Measurements from ENCODE around the gene LRP1B.

- TF ChIP-seq EZH2 (IDR thresholded peaks at IDR 0.05; ENCODE audit: borderline replicate concordance, low read length) (no peak), CTCF (IDR thresholded peaks at IDR 0.05; ENCODE audit: low read length) (no peak)
Observed at GRCh38 chr2:140311905-140312304, 1818.9 kb downstream of the LRP1B start.
